Natural killer cell treated with Interleukin-12 subunit alpha and Interleukin-12 subunit beta and Interleukin-15 and Interleukin-18, amount 100 ng/mL, for 72 hours (primary cell): ENCODE measurements around the gene TSPAN4. TPM values are rescaled to one million over a fixed set of nuclear protein-coding genes. Genes with fewer than 3 reads are reported as not detected.
A peak's percentile ranks its signal among the peaks of the same experiment; 100 is the strongest.

Source experiments
- ATAC-seq, 2 donors: fragments of 150-1000 bp; cut with Tn5 transposase in 1 of 2; sonication (Bioruptor Pico), chemical (Tn5 transposase) in 1 of 2; 2 replicates each; pipeline ENCODE4 v1.10.0; 2021
- DNase-seq: peaks from one replicate; pipeline ENCODE4 v3.0.0; 2022; ENCODE audit warnings: low spot score
- H3K27ac Mint-ChIP-seq, 2 donors: 1 replicate in 1 of 2; 2 replicates in 1 of 2; pipeline ENCODE4 v1.8.0; 2022; ENCODE audit warnings: mixed read lengths in 2 of 2, mild to moderate bottlenecking in 1 of 2, moderate library complexity in 1 of 2
- H3K27me3 Mint-ChIP-seq, 2 donors: 1 replicate in 1 of 2; 2 replicates in 1 of 2; pipeline ENCODE4 v1.8.0; 2022; ENCODE audit warnings: mixed read lengths in 2 of 2
- H3K36me3 Mint-ChIP-seq: one replicate; pipeline ENCODE4 v1.8.0; 2022; ENCODE audit warnings: mixed read lengths
- H3K4me1 Mint-ChIP-seq, 2 donors: 1 replicate in 1 of 2; 2 replicates in 1 of 2; pipeline ENCODE4 v1.8.0; 2022; ENCODE audit warnings: low read depth in 2 of 2, mixed read lengths in 2 of 2, mild to moderate bottlenecking in 1 of 2
- H3K4me3 Mint-ChIP-seq: one replicate; pipeline ENCODE4 v1.8.0; 2022; ENCODE audit warnings: mixed read lengths
- H3K9me3 Mint-ChIP-seq: 2 replicates; pipeline ENCODE4 v1.8.0; 2022; ENCODE audit warnings: mixed read lengths
- total RNA-seq, 2 donors: library from RNA; stranded (reverse); gene quantifications; one replicate each; pipeline ENCODE4 v1.2.3, GENCODE V29; 2022

TSPAN4 gene
- total RNA-seq, 2 donors from 2014 or later, result 17.4 to 31.4 TPM

DNA sequence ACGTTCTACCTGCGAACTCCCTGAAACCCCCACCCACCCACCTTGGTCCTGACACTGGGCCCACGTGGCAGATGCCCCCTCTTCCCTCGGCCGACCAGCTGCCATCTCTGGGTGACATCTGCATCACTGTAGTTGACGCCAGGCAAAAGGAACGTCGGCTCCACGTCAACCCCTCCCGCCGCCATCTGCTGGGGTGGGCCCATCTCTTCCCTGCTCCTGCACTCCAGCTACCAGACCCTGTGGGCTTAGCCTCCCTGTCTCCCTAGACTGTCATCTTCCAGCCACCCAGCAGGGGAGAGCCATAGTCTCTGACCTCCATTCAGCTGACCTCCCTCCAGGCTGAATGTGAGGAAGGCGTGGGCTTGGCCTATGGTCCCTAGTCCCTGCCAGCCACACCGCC lies 46.6 kb downstream of the TSPAN4 start:
- DNase-seq (no peak), ATAC-seq (no peak)
- Mint-ChIP-seq H3K9me3 (no peaks in the 10 kb centered on the region), H3K27ac (no peak overlapping the region), H3K27me3 (no peaks in the 10 kb centered on the region), H3K4me3 (no peak overlapping the region), H3K4me1 (peaks cover 0 to 11% of the 10 kb centered on the region in 2 donors), H3K36me3 (no peaks in the 10 kb centered on the region)

DNA sequence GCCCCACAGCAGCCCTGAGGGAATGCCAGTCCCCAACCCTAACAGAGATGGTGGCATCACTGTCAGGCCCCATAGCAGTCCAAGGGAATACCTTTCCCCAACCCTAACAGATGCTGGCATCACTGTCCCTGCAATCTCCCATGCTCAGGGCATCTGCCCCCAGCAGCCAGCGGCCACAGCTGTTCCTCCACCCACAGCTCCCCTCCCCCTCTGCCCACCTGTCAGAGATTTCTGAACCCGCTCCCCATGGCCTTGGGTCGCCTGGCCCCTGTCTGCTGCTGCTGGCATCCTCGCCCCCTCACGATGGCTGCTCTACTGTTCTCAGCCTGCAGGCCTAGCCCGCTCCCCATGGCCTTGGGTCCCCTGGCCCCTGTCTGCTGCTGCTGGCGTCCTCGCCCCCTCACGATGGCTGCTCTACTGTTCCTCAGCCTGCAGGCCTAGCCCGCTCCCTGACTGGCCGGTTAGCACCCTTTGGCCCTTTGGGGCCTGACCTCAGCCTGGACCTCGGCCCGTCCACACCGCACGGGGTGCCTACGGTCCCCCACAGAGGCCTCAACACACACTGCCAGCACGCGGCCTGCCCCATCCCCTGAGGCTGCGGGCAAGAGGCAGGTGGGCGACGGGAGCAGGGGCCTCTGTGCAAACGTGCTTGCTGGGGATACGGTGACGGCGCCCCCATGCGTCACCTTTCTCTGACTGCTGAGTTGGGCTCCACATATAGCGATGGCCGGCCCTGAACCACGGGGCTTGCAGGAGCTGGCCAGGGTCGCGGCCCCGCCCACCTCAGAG lies 47.2 kb downstream of the TSPAN4 start:
- Mint-ChIP-seq H3K4me3 (no peak overlapping the region), H3K9me3 (no peaks in the 10 kb centered on the region), H3K27ac (no peak overlapping the region), H3K4me1 (peaks cover 0 to 11% of the 10 kb centered on the region in 2 donors), H3K27me3 (no peaks in the 10 kb centered on the region), H3K36me3 (no peaks in the 10 kb centered on the region)
- ATAC-seq (no peak), DNase-seq (no peak)

DNA sequence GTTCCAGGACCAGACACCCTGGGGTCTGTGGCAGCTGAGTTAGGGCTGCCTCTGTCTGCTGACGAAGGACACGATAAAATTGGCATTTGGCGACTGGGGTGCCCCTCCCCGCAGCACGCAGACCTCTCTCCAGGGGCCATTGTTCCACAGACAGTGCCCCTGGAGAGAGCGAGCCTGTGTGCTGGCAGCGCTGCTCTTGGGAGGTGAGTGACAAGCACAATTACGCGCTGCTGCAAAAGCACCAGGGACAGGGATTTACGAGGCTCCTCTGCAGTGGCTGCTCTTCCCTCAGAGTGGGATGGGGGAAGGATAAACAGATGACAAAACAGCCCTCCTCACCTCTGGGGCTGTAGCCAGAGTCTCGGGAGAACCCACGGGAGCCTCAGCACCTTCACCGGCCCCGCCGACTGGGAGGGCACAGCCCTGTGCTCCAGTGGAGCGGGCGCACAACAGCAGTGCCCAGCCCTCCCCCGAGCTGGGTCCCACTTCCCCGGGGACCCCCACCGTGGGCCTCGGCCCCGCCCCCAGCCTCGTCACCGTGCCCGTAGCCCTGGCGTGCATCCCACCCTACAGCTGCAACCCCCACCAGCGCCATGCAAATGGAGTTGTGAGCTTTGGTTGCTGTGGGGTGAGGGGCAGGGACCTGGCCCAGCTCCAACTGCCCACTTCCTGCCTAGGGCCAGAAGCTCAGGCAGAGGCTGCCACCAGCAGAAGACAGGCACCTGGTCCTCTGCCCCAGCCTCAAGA lies 48.3 kb downstream of the TSPAN4 start:
- no peak for ATAC-seq
- Mint-ChIP-seq H3K9me3 (no peaks in the 10 kb centered on the region), H3K4me1 (peaks cover 0 to 11% of the 10 kb centered on the region in 2 donors), H3K4me3 (no peak overlapping the region), H3K27ac (no peak overlapping the region), H3K27me3 (no peaks in the 10 kb centered on the region), H3K36me3 (no peaks in the 10 kb centered on the region)
- no peak for DNase-seq

DNA sequence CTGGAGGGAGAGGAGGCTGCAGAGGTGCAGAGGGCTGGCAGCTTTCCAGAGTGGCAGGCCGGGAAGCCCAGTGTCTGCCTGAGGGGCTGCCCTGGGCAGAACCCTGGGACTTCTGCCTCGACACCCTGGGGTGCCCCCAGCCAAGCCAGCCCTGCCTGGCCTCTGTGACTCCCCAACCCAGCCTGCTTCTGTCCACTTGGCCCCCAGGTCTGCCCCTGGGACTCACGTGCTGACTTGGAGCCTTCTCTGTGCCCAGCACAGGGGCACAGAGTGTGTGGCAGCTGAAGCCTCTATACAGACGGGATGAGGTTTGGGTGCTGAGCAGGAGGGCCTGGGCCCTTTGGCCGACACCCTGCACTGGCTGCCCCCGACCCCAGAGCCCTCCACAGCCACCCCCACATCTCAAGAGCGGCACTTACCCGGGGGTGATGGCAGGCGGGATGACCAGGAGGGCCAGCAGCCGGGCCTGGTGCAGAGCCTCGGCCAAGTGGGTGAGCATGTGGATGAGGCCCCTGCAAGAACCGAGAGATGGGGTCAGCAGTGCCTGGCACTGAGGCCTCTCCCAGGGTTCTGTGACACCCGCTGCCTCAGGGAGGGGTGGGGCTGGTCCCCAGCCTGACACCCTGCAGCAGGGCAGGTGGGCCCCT lies 50.5 kb downstream of the TSPAN4 start:
- no peaks in the 10 kb centered on the region for H3K36me3 Mint-ChIP-seq
- H3K4me3 Mint-ChIP-seq, result no peak overlapping the region
- DNase-seq, result no peak
- ATAC-seq, result peak; percentile 15 to 20
- H3K27me3 Mint-ChIP-seq, result no peaks in the 10 kb centered on the region
- H3K27ac Mint-ChIP-seq, result no peak overlapping the region
- H3K4me1 Mint-ChIP-seq, result peaks cover 0 to 4% of the 10 kb centered on the region in 2 donors
- H3K9me3 Mint-ChIP-seq, result no peaks in the 10 kb centered on the region

DNA sequence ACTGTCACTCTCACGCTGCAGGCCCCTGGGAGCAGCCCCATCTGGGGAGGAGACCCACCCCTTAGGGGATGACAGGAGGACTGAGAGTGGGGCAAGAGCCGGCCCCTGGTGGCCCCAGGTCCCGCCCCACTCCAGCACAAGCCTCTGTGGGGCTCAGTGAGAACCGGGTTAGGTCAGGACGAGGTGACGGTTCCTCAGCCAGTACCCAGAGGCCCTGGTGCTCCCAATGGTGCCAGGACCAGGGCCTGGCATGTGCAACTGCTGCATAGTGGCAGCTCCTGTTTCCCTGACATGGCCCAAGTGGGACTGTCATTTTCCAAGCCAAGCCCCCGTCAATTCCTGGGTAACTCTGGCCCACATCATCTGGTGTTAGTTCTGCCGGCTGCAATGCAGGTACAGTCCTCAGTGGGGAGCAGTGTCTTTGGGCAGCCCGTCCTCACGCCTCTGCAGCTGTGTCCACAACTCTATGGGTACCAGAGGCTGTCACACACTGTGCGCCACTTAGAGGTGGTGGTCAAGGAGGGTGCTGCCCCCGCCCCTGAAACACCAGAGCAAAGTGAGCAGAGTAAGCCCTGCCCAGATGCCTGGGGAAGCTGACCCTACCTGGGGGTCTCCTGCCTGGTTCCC lies 52.0 kb downstream of the TSPAN4 start:
- H3K4me3 Mint-ChIP-seq, result no peak overlapping the region
- no peaks in the 10 kb centered on the region for H3K27me3 Mint-ChIP-seq
- no peaks in the 10 kb centered on the region for H3K36me3 Mint-ChIP-seq
- DNase-seq (no peak), ATAC-seq (no peak)
- no peaks in the 10 kb centered on the region for H3K9me3 Mint-ChIP-seq
- no peaks in the 10 kb centered on the region for H3K4me1 Mint-ChIP-seq
- H3K27ac Mint-ChIP-seq, result no peak overlapping the region

DNA sequence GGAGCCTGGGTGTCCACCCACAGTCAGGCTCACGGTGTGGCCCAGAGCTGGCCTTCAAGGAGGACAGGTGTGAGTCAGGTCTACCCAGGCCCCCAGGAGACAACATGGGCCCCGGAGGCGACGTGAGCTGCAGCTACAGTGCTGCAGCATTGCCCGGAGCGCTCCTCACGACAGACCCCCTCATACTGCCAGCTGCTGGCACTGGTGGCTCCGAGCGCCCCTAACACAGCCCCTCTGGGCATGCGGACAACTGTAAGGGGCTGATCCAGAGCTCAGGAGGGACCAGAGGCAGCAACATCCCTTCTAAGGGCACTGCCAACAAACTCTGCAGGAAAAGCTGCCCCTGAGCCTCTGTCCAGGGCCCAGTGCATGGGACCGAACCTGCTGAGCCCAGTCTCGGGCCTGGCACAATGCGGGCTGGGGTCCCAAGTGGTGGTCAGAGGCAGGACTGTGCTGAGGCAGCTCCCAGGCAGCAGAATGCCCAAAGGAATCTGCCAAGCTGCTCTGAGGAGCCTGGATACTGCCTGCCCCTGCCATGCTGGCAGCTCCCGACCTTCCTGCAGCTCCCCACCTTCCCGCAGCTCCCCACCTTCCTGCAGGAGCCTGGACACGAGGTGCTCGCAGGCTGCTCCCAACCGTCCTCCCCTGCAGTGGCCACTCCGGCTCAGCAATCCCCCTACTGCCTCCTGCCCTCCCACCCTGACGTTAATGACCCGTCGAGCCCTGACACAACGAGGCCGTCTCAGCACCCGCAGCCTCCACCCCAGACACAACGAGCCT lies 52.9 kb downstream of the TSPAN4 start:
- Mint-ChIP-seq H3K4me1 (no peaks in the 10 kb centered on the region), H3K4me3 (no peak overlapping the region), H3K36me3 (no peaks in the 10 kb centered on the region), H3K27me3 (no peaks in the 10 kb centered on the region), H3K27ac (no peak overlapping the region), H3K9me3 (no peaks in the 10 kb centered on the region)
- DNase-seq, result no peak
- ATAC-seq, result no peak

DNA sequence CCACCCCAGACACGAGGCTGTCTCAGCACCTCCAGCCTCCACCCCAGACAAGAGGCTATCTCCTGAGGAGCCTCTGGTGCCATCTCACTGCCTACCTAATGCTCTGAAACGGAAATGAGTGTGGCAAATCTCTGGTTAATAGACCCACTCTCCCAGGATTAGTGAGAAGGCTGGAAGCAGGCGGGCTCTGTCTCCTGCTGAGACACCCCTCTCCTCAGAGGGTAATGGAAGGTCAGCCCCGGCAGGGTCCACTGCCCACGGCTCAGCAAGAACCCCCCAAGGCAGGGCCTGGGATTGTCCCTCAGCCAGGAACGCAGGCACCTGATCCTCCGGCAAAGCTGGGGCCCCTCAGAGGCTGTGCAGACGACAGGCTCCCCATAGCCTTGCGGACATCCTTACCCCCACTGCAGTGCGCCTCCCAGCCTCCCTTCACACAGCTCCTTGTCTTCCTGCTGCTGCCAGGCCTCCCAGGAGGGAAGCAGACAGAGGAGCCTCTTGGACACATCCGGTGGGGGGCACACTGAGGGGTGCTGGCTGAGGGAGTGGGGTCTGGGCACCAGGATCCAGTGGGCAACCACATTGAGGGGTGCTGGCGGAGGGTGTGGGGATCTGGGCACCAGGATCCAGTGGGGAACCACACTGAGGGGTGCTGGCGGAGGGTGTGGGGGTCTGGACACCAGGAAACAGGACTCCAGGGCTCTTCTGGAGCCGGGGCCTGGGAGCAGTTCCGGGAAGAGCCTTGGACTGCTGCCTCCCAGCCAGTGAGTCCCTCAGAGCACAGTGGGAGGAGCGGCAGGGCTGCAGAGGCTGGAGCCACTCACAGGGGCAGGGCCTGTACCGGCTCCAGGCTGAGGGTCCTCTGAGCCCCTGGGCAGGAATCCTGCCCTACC lies 54.8 kb downstream of the TSPAN4 start:
- Mint-ChIP-seq H3K27me3 (no peaks in the 10 kb centered on the region), H3K4me3 (no peak overlapping the region), H3K27ac (no peak overlapping the region), H3K9me3 (no peaks in the 10 kb centered on the region), H3K36me3 (peaks cover 8% of the 10 kb centered on the region), H3K4me1 (peaks cover 4 to 8% of the 10 kb centered on the region in 2 donors)
- no peak for ATAC-seq
- DNase-seq, result no peak

DNA sequence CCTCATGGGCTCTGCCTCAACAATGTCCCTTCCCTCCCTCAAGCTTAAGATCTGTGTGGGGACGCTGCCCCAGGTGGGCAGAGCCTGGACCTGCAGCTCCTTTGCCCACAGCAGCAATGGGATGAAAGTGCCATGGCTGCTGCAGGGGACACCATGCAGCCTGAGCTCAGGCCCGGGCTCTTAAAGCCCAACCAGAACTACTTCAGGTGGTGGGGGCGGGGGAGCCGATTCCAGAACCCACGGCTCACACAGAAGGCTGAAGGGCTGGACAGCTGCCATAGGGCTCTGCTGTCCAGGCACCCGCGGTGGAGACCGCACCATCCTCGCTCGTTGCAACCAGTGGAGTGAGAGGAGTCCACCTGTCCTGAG lies 55.5 kb downstream of the TSPAN4 start:
- no peaks in the 10 kb centered on the region for H3K27me3 Mint-ChIP-seq
- ATAC-seq, result no peak

DNA sequence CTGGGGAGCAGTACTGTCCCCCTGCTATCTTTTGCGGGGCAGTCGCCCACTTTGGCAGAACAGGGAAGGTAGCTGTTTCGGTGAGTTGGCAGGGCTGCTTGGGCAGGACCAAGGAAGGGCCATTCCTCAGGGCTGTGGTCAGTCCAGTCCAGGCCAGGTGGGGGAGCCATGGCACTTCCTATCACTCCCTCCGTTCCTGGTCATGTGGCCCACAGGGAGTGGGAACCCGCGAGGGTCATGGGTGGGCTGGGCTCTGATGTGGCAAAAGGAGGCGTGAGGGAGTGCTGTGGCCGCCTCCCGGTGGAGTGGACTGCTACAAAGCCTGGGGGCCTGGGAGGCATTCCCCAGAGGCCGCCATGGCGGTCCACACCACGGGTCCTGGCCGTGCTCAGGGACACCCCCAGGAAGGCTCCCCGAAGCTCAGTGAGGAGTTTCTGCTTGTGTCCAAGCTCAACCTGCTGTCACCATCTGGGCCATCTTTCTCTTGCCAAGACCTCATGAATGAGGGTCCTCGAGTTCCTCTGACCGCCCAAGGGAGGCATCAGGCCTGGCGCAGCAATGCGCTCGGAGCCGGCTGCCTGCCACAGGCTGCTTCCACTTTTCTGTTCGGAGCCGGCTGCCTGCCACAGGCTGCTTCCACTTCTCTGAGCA lies 56.0 kb downstream of the TSPAN4 start:
- DNase-seq (no peak), ATAC-seq (no peak)
- H3K4me1 Mint-ChIP-seq, result peaks cover 4 to 8% of the 10 kb centered on the region in 2 donors
- no peaks in the 10 kb centered on the region for H3K9me3 Mint-ChIP-seq
- peaks cover 8% of the 10 kb centered on the region for H3K36me3 Mint-ChIP-seq
- no peak overlapping the region for H3K4me3 Mint-ChIP-seq
- no peaks in the 10 kb centered on the region for H3K27me3 Mint-ChIP-seq
- H3K27ac Mint-ChIP-seq, result no peak overlapping the region

More for the DNA sequence above, 55.5 kb downstream of the TSPAN4 start:
- Mint-ChIP-seq H3K9me3 (no peaks in the 10 kb centered on the region), H3K4me3 (no peak overlapping the region), H3K4me1 (peaks cover 4 to 8% of the 10 kb centered on the region in 2 donors), H3K27ac (no peak overlapping the region), H3K36me3 (peaks cover 8% of the 10 kb centered on the region)
- no peak for DNase-seq

DNA sequence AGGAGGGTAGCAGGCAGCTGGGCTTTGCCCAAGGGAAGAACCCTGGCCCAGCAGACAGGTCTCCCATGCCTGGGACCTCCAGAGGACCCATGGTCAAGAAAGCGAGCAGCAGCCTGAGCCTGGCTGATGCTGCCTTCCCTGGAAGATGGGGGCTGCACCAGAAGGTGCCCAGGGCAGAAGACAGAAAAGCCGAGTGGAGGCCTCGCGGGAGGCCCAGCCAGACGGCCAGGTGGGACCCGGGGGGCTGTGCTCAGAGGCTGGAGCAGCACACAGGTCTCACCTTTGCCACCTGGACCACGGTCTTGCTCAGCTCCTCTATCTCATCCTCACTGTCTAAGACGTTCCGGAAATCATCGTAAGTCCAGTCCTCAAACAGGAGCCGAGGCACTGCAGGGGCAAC lies 57.1 kb downstream of the TSPAN4 start:
- ATAC-seq, result no peak
- H3K9me3 Mint-ChIP-seq, result no peaks in the 10 kb centered on the region
- H3K27ac Mint-ChIP-seq, result no peak overlapping the region
- H3K36me3 Mint-ChIP-seq, result peaks cover 8% of the 10 kb centered on the region
- H3K4me1 Mint-ChIP-seq, result peaks cover 4 to 8% of the 10 kb centered on the region in 2 donors
- DNase-seq, result no peak
- H3K4me3 Mint-ChIP-seq, result no peak overlapping the region
- H3K27me3 Mint-ChIP-seq, result no peaks in the 10 kb centered on the region

DNA sequence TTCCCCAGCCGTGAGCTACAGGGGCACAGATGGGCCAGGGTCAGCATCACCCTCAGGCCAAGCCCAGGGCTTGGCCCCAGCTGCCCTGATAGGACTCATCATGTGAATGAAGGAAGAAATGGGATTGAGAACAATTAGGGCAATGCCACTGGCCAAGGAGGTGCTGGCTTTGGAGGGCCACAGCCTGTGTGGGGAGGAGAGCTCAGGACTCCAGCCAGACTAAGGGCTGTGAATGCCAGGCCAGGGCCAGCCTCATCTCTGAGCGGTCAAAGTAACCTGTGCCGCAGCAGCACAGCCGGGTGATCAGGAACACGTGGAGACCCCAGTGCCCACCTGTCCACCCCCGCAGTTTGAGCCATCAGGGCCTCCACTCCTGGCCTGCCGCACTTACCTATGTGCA lies 57.9 kb downstream of the TSPAN4 start:
- Mint-ChIP-seq H3K9me3 (no peaks in the 10 kb centered on the region), H3K27ac (no peak overlapping the region), H3K4me1 (peaks cover 5 to 8% of the 10 kb centered on the region in 2 donors), H3K4me3 (no peak overlapping the region), H3K36me3 (peaks cover 8% of the 10 kb centered on the region), H3K27me3 (no peaks in the 10 kb centered on the region)
- ATAC-seq (no peak), DNase-seq (no peak)

DNA sequence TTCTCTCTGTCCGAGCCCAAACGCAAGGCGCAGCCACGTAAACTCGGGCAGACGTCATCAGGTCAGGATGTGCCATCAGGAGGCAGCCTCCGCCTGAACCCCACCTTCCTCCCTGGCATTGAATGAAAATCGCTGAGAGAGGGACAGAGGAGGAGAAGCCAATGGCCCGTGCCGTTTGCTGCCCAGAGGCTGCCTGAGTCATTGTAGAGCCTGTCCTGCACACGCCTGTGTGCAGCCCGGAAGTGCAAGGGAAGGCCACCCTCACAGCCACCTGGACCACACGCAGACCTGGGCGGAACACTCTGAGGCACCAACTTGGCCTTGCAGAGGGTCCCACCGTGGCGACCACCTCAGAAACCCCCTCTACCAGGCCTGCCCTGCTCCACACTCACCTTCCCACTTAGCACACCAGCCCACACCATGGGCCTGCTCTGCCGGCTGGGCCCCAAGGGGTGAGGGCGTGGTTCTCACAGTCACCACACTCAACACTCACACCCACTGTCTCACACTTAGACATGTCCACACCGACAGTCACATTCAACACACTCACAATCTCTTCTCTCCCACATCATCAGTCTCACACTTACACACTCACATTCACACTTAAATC lies 58.9 kb downstream of the TSPAN4 start:
- Mint-ChIP-seq H3K9me3 (no peaks in the 10 kb centered on the region), H3K27ac (peak overlapping the region in 1 of 2 donors; percentile 13), H3K4me3 (no peak overlapping the region), H3K27me3 (no peaks in the 10 kb centered on the region), H3K4me1 (peaks cover 8% of the 10 kb centered on the region in 2 donors), H3K36me3 (peaks cover 8% of the 10 kb centered on the region)
- no peak for ATAC-seq
- no peak for DNase-seq
